ENCODE measurements around the gene RASAL1.

Gene RASAL1

DNA sequence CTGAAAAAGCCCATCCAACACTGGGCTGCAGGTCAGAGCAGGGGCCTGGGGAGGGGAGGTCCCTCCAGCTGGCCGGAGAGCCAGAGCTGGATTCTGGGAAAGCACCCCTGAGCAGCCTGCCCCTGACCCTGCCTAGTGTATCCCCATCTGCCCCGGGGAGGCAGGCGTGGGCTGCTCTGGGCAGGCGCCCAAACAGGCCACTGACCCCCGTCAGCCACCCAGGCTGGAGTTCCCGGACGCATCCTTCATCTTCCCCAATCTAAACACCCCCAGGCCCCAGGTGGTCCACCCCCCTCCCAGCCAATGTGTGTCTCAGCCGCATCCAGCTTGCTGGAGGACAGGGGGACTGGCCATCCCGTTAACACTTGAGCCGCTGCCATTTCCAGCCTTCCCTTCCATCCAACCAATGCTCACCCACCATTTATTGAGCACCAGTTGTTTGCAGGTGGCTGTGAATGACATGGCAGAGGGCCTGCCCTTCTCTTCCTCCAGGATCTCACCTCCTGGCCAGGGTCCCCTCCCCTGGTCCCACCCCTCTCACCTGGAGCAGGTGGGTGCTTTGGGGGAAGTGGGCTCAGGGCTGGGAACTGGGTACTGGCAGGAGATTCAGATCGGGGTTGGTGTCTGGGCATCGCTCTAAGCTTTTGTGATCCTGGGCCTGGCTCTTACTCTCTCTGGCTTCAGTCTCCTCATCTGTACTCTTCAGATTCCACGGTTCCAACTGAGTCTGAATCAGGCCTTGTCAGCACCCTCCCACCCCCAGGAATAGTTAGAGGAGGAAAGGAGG lies 79.8 kb downstream of the RASAL1 start:
- DNase-seq = no peak

DNA sequence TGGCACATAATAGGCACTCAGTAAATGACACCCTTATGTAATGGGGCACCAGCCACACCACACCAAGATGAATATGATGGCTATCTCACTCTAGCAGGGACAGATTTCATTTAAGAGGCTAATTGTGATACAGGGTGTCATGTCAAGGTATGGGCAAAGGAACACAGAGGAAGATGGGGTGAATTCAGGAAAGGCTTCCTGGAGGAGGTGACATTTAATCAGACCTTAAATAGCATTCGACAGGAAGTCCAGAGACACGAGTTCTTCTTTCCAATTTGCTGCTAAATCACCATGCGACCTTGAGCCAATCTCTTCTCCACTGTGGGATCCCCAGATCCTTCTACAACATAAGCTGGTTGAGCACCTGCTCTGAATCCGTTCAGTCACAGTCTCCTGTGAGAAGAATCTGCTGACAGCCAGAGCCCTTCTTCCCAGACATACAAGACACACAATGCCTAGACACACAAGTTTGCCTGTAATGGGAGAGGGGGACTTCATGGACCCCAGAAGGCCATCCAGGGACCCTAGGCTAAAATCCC lies 80.5 kb downstream of the RASAL1 start:
- no peak for DNase-seq

DNA sequence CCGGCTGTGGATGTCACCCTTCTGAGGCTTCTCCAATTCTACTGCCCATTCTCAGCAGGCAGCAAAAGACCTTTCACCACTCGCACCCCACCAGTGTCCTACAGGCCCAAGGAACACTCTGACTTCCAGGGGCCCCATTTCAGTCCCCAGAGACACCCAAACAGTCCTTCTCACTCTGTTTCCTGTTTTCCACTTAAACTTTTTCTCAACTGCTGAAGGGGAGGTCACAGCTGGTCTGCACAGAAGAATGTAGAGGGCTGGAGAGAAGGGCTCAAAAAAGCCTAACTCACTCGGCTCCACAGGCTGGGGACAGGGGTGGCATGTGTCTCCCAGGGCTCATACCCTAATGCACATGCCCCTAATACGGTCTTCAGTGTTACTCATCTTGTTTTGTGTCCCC lies 83.2 kb downstream of the RASAL1 start:
- no peak for DNase-seq

DNA sequence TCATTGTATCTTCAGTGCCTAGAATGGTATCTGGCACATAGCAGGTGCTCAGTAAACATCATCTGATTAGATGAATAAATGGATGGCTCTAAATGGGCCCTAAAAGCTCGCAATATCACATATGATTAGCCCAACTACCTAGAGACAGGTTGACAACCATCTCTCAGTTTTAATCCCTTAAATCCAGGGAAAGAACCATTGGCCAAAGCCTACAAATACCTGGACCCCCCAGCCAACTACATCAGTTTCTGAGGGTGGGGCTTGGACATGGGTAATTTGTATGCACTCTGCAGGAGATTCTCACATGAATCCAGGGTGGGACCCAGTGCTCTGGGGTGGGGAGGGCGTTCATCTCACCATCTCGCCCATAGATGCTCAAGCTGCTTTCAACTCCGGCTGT lies 83.8 kb downstream of the RASAL1 start:
- DNase-seq = no peak

DNA sequence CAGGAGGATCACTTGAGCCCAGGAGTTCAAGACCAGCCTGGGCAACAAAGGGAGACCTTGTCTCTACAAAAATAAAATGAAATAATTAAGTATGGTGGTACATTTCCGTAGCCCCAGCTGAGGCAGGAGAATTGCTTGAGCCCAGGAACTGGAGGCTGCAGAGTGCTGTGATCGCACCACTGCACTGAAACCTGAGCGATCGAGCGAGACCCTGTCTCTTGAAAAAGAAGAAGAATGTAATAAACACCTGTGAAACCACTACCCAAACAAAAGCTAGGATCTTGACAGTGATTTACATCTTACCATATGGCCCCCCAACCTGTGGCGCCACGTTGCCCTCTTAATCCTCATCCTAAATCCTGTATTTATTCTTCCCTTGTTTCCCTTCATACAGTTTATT lies 84.8 kb downstream of the RASAL1 start:
- DNase-seq = no peak

DNA sequence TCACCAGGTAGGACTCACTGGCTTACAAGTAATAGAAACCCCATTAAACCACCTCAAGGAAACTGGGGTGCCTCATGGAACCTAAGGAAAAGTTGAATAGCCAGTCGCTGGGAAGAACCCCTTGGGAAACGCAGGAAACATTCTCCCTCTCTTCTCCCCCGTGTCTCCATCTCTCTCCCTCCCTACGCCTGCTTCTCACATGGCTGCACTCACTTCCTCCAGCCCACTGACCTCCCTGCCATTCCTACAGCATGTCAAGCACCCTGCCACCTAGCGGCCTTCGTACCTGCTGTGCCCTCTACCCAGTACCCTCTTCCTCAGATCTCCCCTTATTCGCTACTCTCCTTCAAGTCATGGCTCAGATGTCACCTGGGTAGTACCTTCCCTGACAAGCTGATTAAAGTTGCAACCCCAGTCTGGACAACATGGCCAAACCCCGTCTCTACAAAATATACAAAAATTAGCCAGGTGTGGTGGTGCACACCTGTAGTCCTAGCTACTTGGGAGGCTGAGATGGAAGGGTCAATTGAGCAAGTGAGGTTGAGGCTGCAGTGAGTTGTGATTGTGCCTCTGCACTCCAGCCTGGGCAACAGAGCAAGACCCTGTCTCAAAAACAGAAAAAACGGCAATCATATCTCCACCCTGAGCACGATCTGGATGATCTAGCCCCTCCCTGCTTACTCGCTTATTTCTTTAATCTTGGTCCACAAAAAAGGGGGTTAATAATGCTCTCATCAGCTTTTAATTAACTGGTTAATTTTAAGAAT lies 85.4 kb downstream of the RASAL1 start:
- DNase-seq = no peak
